ENCODE results near the gene ZNF541.
A peak's percentile ranks its signal among the peaks of the same experiment; 100 is the strongest.

ZNF541 gene, protein sequence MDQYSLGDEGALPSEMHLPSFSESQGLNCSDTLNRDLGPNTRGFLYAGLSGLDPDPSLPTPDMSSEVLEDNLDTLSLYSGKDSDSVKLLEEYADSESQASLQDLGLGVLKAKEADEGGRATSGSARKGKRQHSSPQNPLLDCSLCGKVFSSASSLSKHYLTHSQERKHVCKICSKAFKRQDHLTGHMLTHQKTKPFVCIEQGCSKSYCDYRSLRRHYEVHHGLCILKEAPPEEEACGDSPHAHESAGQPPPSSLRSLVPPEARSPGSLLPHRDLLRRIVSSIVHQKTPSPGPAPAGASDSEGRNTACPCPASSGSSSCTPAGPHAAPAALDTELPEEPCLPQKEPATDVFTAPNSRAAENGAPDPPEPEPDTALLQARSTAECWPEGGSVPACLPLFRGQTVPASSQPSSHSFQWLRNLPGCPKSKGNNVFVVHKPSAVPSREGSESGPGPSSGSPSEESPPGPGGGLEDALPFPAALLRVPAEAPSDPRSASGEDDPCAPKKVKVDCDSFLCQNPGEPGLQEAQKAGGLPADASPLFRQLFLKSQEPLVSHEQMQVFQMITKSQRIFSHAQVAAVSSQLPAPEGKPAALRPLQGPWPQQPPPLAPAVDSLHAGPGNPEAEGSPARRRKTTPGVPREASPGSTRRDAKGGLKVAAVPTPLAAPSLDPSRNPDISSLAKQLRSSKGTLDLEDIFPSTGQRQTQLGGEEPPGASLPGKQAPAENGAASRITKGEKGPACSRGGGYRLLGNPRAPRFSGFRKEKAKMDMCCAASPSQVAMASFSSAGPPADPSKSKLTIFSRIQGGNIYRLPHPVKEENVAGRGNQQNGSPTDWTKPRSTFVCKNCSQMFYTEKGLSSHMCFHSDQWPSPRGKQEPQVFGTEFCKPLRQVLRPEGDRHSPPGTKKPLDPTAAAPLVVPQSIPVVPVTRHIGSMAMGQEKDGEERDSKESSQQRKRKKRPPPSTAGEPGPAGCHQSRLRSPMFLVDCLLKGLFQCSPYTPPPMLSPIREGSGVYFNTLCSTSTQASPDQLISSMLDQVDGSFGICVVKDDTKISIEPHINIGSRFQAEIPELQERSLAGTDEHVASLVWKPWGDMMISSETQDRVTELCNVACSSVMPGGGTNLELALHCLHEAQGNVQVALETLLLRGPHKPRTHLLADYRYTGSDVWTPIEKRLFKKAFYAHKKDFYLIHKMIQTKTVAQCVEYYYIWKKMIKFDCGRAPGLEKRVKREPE (N-terminal part only)
- 0 to 2.5 (median 0.04) reads per million in 17 experiments for total RNA-seq

DNA sequence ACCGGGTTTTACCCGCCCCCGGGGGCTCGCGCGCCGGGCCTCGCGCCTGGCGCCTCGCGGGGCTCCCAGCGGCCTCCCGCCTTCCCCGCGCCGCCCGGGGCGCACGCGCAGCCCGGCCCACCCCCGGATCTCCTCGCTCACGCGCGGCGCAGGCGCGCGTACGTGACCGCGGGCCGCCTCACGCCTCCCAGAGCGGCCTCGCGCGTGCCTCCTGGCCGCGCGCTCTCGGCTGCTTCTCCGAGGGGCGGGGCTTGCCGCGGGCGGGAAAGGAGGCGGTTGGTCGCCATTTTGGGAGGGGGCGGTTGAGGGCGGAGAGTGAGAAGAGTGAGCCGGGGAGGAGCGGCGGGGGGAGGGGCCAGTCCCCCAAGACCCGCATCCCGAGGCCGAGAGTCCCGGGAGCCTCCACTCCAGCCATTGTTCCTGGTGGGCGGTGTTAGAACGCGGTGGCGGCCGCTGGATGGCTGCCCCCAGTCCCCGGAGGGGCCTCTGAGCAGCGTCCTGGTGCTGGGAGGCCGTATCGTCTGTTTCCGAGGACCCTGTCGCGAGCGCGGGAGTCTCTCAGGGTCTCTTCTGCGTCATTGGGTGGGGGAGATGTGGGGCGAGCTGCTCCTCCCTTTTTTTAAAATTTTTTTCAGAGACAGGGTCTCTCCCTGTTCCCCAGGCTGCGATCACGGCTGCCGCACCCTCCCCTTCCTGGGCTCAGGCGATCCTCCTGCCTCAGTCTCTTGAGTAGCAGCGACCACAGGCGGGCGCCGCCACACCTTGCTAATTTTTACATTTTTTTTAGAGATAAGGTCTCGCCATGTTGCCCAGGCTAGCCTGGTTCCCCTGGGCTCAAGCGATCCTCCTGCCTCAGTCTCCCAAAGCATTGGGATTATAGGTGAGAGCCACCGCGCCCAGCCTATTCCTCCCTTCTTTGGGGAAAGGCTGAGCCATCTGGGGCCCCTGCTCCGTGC is at the start of gene ZNF541:
Gene ZNF541, minus strand, starts transcription at position 78 of the 956 bp plus-strand sequence. CDS start 17,292 bp downstream, outside the sequence.
- peak; percentile 61 to 78 (median 68) for DNase-seq

DNA sequence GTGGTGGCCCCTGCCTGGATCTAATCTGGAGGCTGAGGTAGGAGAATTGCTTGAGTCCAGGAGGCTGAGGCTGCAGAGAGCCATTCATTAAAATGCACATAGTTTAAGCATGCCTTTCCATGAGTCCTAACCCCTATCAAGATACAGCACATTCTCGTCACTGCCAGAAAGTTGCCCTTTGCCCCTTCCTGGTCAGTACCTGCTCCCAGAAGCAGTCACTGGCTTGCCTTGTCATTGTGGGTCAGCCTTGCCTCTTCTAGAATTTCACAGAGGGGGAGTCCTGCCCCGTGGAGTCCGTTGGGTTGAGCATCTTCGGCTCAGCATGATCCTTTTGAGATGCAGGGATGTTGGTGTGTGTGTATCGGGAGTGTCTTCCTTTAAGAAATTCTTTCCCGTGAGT is 46.8 kb upstream of the ZNF541 start:
- DNase-seq, result no peak

DNA sequence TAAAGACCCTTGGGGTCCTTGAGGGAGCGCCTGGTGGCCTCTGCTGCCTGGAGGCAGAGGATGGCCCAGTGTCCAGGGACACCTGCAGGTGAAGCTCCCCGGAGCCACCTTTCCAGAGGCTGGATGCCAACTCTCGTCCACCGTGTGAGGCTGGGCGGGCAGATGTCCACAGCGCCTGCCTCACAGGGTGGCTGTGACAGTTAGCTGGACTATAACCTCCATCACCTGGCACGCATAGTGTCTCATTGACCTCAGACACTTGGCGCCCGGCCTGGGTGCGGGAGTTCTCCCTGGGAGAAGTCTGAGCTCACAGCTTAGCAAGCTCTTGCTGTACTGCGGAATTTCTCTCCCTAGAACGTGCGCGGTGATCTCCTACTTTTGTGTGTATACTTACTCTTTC is 45.8 kb upstream of the ZNF541 start:
- DNase-seq, result no peak

DNA sequence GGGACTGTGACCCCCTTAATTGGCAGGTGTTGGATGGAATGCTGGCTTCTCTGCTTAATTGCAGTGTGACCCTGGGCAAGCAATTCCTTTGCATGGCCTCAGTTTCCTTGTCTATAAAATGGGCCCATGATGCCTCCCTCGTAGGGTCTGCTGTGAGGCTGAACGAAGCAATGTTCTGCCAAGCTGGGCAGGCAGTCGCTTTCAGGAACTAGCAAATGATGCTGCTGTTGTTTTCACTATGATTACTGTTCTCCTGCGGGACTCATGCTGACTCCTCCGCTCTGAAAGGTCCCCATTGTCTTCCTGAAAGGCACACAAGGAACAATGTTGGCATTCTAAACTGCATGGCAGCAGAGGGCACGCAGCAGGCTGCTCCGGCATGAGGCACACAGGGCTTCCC is 42.8 kb upstream of the ZNF541 start:
- no peak for DNase-seq

DNA sequence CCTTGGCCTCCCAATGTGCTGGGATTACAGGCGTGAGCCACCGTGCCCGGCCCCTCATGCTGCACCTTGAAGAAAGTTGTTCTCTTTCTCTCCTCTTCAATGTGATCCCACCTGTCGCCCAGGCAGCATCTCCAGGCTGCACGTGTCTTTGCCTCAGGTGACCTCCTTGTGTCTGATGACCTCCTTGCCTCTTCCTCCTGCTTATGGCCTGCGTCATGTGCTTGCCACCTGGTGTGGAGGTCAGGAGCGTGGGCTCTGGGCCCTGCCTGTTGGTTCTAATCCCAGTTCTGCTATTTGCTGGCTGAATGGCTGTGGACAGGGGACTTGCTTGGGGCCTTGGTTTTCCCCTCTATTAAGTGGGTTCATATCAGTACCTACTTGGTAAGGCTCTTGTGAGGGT is 42.3 kb upstream of the ZNF541 start:
- no peak for DNase-seq

DNA sequence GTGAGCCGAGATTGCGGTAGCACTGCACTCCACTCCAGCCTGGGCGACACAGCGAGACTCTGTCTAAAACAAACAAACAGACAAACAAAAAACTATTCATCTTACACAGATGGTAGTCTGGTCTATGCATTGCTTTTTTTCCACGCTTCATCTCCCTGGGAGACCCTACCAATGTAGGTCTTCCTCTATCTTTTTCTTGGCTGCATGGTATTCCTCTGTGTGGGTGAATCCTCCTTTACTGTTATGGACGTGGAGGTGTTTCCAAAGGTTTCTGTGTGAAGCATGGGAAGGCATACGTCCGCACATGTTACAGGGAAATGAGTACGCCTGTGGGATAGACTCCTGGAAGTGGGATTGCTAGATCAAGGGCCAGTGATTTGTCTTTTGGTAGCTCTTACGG is 41.6 kb upstream of the ZNF541 start:
- DNase-seq, result no peak

DNA sequence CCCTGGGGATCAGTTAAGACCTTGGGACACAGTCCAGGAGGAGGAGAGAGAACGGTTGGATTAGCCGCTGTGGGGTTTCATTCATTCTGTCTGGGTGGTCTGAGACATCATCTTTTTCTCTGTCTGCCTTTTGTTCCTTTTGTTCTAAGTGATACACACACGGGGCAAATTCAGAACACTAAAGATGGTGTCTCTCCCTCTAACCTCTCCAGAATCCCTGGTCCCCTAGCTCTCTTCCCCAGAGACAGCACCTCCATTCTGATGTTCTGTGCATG is 41.0 kb upstream of the ZNF541 start:
- no peak for DNase-seq

DNA sequence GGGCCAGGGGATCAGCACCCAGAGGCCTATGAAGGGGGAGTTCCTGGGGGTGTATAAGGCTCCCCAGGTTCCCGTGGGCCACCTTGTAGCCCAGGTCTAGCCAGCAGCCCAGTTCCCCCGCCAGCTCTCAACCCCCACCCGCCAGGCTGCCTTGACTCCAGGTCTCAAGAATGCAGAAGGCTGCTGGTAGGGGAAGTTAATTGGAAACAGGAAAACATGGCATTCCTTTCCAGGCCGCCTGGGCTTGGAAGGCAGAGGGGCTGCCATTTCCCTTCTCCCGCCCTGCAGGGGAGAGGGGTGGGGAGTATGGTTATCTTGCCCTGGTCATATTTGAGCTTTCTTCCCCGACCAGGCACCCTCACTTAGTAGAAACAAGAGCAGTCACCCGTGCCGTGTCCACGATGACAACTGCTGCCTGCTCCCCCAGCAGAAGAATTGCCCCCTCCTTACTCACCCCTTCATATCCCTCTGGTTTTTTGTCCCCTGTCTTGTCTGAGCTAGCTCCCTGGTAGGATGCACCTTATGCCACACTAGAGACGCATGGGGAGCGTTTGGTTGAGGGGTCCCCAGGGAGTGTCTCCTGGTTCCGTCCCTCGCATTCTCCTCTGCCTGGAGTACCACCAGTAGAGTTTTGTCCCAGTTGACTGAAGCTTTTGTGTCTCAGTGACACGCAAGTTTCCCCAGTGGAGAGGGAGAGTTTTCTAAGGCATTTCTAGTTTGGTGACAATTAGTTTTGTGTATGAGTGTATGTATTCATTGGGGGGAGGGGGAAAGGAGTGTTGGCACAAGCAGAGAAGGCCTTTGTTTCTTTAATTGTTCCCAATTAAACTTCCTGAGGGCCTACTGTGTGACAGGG is 40.4 kb upstream of the ZNF541 start:
- DNase-seq, result no peak

DNA sequence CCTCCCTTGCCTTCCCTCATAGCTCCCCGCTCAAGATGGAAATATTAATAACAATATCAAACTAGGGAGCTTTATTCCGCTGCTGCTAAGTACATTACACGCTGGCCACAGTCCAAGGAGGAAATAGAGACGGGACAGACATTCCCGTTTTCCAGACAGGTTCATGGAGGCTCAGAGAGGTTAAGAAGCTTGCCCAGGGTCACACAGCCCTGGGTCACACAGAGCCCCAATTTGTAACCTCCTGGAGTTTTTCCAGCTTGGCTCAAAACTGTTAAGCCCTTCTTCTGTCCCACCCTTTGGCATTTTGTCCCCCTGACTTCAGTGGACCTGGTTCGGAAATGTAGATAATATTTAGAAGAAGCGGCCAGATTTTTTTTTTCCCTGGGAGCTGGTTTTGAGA is 38.0 kb upstream of the ZNF541 start:
- no peak for DNase-seq

DNA sequence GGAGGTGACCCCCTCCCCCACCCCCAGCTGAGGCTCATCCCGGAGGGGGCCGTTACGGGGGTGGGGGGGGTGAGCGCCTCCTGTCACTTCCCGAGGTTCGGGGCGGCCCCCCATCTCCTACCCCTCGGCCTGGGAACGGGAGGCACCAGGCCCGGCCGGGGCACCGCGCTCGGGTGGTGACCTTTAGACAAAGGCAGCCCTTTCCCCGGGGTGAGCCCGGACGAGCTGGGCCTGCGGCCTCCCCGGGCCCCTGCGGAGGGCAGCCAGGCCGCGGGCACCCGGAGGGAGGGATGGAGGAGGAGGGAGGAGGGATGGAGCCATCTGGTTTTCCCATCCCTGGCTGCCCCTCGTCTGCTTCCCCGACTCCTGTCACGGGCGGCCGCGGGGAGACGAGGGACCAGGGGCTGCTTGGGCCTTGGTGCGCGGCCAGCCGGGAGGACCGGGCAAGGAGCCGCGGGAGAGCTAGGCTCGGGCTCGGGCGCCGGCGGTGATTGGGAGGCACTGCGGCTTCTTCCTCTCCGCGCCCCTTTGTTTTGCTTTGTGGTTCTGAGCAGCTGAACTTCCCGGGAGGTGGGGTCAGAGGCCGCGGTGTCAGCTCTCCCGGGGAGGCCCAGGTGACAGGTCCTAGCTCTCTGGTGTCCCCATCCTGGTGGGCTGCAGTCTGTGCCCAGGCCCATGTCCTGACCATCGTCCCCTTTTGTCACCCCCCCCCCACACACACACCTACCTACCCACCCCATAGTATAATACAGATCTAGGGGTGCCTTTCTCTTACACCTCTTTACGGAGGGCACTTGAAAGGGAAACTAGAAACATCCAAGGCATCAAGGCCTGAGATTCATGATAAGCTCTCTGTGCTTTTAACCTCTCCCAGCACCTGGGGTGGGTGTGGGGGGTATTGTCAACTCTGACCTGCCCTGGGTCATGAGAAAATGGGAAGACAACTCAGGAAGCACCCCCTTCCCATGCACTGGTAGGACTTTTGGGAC is 37.3 kb upstream of the ZNF541 start:
- peak; percentile 40 to 79 (median 58) for DNase-seq

DNA sequence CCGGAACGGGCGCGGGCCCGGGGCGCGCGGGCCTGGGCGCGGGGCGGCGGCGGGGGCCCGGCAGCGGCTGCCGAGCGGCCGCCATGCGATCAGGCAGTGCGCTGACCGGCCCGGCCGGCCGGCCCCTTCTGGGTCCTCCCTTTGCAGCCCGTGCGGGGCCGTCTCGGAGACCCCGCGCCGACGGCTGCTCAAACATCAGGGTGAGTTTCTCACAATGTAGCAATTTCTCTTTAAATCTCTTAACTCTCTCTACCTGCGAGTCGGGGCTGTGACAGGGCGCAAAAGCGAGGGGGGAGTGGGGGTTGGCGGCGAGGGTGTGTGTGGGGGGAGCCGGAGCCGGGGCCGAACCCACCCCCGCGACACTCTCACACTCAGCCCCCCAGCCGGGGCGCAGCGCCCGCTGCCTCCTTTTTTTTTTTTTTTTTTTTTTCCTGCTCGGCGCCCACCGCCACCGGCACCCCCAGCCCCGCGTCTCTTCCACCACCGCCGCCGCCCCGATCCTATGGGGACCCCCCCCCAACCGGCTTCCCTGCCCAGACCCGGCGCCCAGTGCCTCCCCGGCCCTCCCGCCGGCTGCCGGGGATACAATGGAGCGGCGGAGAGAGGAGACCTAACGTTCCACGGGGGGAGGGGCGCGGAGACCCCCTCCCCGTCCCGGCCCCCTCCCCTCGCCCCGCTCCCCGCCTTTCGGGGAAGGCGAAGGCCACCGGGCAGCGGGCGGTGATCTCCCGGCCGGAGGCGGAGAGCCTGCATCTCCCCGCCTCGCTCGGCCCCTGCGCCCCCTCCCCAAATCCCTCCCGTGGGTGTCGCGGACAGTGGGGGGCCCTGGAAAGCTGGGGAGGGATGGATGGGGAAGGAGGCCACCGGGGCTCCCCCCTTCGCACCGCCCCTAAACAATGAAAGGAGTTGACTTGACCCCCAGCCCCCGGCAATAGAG is 36.3 kb upstream of the ZNF541 start, which contains the start of gene BICRA:
Gene BICRA, plus strand, starts transcription at position 166 of the 937 bp plus-strand sequence. CDS start 64,441 bp downstream, outside the sequence.
- peak; percentile 86 to 94 (median 90) for DNase-seq

DNA sequence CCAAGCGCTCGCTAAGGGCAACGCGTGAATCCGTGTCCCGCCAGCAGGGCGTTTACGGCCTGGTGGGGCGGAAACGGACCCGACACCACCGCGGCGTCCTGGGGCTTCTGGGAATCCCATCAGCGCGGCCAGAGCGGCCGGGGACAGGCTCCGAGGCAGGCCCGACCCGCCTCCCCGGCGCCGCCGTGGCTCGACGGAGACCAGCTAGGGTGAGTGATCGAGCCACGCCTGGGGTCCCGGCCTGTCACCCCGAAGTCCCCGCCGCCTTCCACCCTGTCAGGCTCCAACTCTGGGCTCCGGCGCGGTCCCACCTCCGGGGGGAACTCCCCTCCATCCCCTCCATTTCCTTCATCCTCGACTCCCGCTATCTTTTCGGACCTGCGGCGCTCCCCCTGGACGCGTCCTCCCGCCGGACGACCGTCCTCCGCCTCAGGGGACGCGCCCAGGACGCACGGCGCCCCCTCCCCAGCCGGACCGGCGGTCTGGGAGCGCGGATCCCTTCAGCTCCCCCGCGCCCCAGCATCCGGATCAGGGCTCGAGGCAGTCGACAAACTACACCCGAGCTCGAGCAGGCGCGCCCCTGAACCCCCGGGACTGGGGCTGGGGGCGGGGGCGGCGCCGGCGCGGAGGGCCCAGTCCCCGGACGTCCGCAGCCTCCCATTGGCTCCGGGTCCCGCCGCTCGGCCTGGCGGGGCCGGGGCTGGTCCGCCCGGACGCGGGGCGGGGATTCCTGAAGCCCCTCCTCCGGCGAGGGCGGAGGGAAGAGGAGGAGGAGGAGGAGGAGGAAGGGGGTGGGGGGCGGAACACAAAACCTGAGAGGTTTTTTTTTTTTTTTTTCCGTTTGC is 35.3 kb upstream of the ZNF541 start:
- DNase-seq, result peak; percentile 96 to 99 (median 98)

DNA sequence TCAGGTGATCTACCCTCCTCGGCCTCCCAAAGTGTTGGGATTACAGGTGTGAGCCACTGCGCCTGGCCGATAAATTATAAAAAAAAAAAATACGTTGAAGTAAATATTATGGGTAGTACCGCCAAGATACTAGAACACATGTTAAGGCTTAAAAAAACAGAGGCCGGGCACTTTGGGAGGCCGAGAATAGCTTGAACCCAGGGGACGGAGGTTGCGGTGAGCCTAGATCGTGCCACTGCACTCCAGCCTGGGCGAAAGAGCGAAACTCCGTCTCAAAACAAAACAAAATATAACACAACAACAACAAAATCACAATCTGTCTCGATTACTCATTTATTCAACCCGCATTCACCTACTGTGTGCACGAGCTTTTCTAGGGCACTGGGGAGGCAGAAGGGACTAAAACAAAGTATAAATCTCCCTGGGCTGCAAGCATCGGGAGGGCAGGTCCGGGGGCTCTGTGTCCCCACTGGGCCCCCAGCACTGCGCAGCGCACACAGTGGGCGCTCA is 34.7 kb upstream of the ZNF541 start:
- DNase-seq, result no peak

DNA sequence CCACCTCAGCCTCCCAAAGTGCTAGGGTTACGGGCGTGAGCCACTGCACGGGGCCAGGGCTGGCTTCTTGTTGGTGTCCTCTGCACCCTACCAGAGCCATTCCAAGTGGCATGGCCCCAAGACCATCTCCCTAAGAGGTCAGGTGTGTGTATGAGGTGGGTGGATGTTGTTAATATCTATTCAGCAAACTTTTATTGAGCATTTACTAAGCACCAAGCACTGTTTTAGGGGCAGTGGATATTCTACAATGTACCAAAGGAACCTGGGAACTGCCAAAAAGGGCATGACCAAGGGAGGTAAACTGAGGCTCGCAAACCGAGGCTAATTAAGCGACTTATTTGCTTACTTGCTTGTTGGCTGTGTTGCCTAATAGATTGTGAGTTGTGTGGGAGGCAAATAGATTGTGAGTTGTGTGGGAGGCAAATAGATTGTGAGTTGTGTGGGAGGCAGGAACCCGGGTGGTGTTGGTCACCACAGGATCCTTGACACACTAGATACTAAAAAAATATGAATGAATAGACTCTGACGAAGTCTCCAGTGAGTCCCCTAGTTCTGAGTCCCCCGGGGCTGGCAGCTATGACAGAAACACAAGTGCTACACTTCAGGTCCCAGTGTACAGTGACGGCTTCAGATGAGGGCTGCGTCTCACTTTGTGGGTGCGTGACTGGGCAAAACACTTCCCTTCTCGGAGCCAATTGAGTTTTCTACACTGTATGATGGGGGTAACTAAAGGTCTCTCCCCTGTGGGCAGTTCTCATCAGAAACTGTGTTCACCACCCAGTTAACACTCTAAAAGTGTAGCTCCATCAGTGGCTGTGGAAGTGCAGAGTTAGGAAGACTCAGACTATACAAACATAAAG is 31.0 kb upstream of the ZNF541 start:
- peak; percentile 35 to 50 (median 44) for DNase-seq

DNA sequence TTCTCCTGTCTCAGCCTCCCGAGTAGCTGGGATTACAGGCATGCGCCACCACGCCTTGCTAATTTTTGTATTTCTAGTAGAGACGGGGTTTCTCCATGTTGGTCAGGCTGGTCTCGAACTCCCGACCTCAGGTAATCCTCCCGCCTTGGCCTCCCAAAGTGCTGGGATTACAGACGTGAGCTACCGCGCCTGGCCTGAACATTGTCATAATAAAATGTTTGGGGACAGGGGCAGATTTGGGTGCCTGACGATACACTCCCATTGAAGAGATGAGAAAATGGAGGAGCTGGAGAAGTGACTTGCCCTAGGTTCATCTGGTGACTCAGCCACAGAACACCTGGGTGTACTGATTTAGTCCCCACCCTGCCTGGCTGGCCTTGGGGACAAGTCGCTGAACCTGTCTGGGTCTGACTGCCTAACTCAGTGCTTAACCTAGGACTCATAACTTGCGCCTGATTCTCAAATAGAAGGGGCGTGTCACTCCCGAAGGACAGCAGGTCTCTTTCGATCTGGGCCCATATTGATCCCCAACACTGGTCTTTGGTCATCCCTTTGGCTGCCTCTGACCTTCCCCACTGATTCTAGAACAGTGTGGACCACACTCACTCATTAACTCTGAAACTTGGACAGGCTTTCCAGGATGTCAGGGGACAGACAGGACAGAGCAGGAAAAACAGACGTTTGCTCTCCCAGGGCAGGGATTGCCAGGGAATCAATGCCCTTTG is 28.4 kb upstream of the ZNF541 start:
- no peak for DNase-seq

Data from suppressor macrophage (primary cell).